Measurements from ENCODE around the gene PITPNC1.

PITPNC1 gene

DNA sequence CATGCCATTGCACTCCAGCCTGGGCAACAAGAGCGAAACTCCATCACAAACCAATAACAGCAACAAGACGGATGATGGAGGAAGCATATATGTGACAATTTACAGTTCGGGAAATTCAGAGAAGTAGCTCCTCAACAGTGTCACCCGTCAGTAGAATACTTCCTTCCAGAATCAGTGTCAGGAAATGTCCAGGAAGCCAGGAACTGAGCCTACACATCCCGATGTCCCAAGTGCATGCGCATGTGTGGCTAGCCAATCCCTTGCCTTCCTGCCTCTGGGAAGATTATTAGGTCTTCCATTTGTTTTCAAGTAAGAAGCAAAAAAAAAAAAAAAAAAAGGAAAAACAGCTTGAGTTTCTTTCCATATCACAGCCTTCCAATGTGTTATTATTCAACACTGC is 1.4 kb upstream of the PITPNC1 start:
- Histone ChIP-seq H3K27me3 (ENCODE audit: insufficient read depth, low read length) (peaks cover 14% of the 10 kb centered on the region; the same call in 1 of the 2 replicates), H4K20me1 (ENCODE audit: insufficient read depth, low read length) (no peaks in the 10 kb centered on the region), H3K9me2 (ENCODE audit: low read depth, low read length) (no peaks in the 10 kb centered on the region), H3K4me3 (ENCODE audit: low read depth, low read length, poor library complexity, severe bottlenecking) (no peak overlapping the region), H3K79me2 (ENCODE audit: insufficient read depth, low read length) (no peaks in the 10 kb centered on the region), H3K27ac (ENCODE audit: low read depth, low read length, poor library complexity, severe bottlenecking) (no peak overlapping the region), H3K9ac (ENCODE audit: low read length) (no peak overlapping the region), H3K4me1 (ENCODE audit: insufficient read depth, low read length, severe bottlenecking) (peaks cover 17% of the 10 kb centered on the region), H3K36me3 (ENCODE audit: insufficient read depth, low read length) (no peaks in the 10 kb centered on the region), H3K4me2 (ENCODE audit: low read length) (no peak overlapping the region), H3F3A (ENCODE audit: insufficient read depth, low read length) (no peaks in the 10 kb centered on the region), H3K9me3 (ENCODE audit: low read length) (no peaks in the 10 kb centered on the region), H2AFZ (ENCODE audit: low read length) (no peak overlapping the region)
- no peak for TF ChIP-seq EZH2 (IDR thresholded peaks at IDR 0.05; ENCODE audit: borderline replicate concordance, low read length)
- TF ChIP-seq, protein P1, sequence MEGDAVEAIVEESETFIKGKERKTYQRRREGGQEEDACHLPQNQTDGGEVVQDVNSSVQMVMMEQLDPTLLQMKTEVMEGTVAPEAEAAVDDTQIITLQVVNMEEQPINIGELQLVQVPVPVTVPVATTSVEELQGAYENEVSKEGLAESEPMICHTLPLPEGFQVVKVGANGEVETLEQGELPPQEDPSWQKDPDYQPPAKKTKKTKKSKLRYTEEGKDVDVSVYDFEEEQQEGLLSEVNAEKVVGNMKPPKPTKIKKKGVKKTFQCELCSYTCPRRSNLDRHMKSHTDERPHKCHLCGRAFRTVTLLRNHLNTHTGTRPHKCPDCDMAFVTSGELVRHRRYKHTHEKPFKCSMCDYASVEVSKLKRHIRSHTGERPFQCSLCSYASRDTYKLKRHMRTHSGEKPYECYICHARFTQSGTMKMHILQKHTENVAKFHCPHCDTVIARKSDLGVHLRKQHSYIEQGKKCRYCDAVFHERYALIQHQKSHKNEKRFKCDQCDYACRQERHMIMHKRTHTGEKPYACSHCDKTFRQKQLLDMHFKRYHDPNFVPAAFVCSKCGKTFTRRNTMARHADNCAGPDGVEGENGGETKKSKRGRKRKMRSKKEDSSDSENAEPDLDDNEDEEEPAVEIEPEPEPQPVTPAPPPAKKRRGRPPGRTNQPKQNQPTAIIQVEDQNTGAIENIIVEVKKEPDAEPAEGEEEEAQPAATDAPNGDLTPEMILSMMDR (IDR thresholded peaks at IDR 0.05; ENCODE audit: low read length) = no peak

DNA sequence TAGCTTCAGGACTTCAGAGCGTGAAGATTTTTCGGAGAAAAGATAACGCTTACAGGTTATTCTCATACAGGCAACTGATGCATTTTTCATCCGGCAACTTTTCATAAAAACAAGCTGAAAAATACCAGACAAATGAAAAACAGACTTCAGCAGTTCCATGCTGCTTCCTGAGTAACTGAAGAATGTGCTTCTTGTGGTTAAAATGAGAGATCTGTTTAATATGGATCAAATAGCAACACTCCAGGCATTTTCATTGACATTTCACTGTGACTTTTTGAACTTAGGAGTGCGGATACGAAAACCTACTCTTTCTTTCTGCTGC is 705 bp upstream of the PITPNC1 start:
- peak overlapping the region; percentile 87 for H3K4me3 ChIP-seq (ENCODE audit: low read depth, low read length, poor library complexity, severe bottlenecking)
- no peaks in the 10 kb centered on the region for H3K9me2 ChIP-seq (ENCODE audit: low read depth, low read length)
- no peak for TF ChIP-seq EZH2 (IDR thresholded peaks at IDR 0.05; ENCODE audit: borderline replicate concordance, low read length)
- TF ChIP-seq, protein P1 (IDR thresholded peaks at IDR 0.05; ENCODE audit: low read length) = no peak
- H3K79me2 ChIP-seq (ENCODE audit: insufficient read depth, low read length) = no peaks in the 10 kb centered on the region
- H3K4me2 ChIP-seq (ENCODE audit: low read length) = peak overlapping the region; percentile 97; the same call in 1 of the 2 replicates
- H4K20me1 ChIP-seq (ENCODE audit: insufficient read depth, low read length) = no peaks in the 10 kb centered on the region
- H3F3A ChIP-seq (ENCODE audit: insufficient read depth, low read length) = no peaks in the 10 kb centered on the region
- peaks cover 14% of the 10 kb centered on the region; the same call in 1 of the 2 replicates for H3K27me3 ChIP-seq (ENCODE audit: insufficient read depth, low read length)
- no peak overlapping the region for H3K27ac ChIP-seq (ENCODE audit: low read depth, low read length, poor library complexity, severe bottlenecking)
- H2AFZ ChIP-seq (ENCODE audit: low read length) = no peak overlapping the region
- no peak overlapping the region; the same call in 1 of the 2 replicates for H3K9ac ChIP-seq (ENCODE audit: low read length)
- no peaks in the 10 kb centered on the region for H3K9me3 ChIP-seq (ENCODE audit: low read length)
- H3K36me3 ChIP-seq (ENCODE audit: insufficient read depth, low read length) = no peaks in the 10 kb centered on the region
- H3K4me1 ChIP-seq (ENCODE audit: insufficient read depth, low read length, severe bottlenecking) = peaks cover 17% of the 10 kb centered on the region

DNA sequence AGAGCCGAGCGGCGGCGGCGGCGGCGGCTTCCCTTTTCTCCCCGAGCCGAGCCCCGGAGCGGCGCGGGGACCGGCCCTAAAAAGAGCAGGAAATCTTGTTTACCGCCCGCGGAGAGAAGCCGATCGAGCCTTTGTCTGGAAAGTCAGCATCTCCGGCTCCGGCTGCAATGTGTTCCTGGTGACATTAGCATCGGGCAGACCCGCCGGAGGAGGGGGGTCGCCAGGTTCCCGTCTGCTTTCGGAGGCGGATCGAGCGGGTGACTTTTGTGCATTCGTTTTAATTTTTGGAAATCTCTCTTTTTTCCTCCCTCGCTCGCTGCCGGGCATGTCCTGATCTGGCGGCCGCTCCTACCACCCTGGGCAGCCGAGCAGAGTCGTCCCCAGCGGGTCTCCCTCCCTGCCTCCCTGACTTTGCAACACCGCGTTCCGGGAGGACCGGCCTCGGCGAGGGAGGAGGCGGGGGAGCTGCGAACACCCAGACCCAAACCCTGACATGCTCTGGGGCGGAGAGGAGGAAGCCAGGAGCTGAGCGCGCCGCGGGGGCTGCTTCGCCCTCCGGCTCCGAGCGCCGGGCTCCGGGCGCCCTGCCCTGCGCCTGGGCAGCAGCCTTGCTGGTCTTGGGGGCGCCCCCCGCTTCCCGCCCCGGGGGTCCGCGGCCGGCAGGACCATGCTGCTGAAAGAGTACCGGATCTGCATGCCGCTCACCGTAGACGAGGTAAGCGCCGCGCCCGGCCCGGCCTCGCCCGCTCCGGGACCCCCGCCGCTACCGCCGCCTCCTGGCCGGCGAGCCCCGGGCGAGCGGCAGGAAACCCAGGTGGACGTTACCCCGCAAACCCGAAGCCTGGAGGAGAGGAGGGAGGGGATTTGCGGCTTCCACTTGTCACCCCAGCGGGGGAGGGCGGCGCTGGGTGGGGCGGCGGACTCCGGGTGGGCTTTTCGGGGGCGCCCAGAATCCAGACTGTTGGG is 690 bp downstream of the PITPNC1 start:
- no peaks in the 10 kb centered on the region for H4K20me1 ChIP-seq (ENCODE audit: insufficient read depth, low read length)
- no peaks in the 10 kb centered on the region for H3K9me2 ChIP-seq (ENCODE audit: low read depth, low read length)
- H3K4me1 ChIP-seq (ENCODE audit: insufficient read depth, low read length, severe bottlenecking) = peaks cover 17% of the 10 kb centered on the region
- no peak for TF ChIP-seq EZH2 (IDR thresholded peaks at IDR 0.05; ENCODE audit: borderline replicate concordance, low read length)
- TF ChIP-seq, protein P1 (IDR thresholded peaks at IDR 0.05; ENCODE audit: low read length) = peak; percentile 26; the same call in 1 of the 2 replicates
- peak overlapping the region; percentile 20 for H3K27ac ChIP-seq (ENCODE audit: low read depth, low read length, poor library complexity, severe bottlenecking)
- no peaks in the 10 kb centered on the region for H3K9me3 ChIP-seq (ENCODE audit: low read length)
- peak overlapping the region; percentile 58 for H2AFZ ChIP-seq (ENCODE audit: low read length)
- peaks cover 14% of the 10 kb centered on the region; the same call in 1 of the 2 replicates for H3K27me3 ChIP-seq (ENCODE audit: insufficient read depth, low read length)
- H3K4me2 ChIP-seq (ENCODE audit: low read length) = peak overlapping the region; percentile 97
- H3K9ac ChIP-seq (ENCODE audit: low read length) = peak overlapping the region; percentile 76
- H3K36me3 ChIP-seq (ENCODE audit: insufficient read depth, low read length) = no peaks in the 10 kb centered on the region
- no peaks in the 10 kb centered on the region for H3F3A ChIP-seq (ENCODE audit: insufficient read depth, low read length)
- H3K79me2 ChIP-seq (ENCODE audit: insufficient read depth, low read length) = no peaks in the 10 kb centered on the region
- H3K4me3 ChIP-seq (ENCODE audit: low read depth, low read length, poor library complexity, severe bottlenecking) = peak overlapping the region; percentile 87

Measured in OCI-LY1 (cell line).